ENCODE data around the gene SLC15A4. TPM values are rescaled to one million over a fixed set of nuclear protein-coding genes. Genes with fewer than 3 reads are reported as not detected.

Gene SLC15A4
- total RNA-seq, 6 experiments from 2014 or later: 20.2 to 26.4 (median 23.1) TPM

- Mint-ChIP-seq H3K27ac (no peak overlapping the region), H3K4me1 (ENCODE audit: low read depth) (no peaks in the 10 kb centered on the region), H3K27me3 (ENCODE audit: insufficient read depth) (peaks cover 4% of the 10 kb centered on the region), H3K36me3 (ENCODE audit: low read depth) (0 out of 2 replicates have a peak, but pooled peaks cover 3% of the 10 kb centered on the region), H3K4me3 (no peak overlapping the region), H3K9me3 (peaks cover 33% of the 10 kb centered on the region; the same call in 1 of the 2 replicates)
- DNase-seq: no peak
- TF ChIP-seq, protein P1, sequence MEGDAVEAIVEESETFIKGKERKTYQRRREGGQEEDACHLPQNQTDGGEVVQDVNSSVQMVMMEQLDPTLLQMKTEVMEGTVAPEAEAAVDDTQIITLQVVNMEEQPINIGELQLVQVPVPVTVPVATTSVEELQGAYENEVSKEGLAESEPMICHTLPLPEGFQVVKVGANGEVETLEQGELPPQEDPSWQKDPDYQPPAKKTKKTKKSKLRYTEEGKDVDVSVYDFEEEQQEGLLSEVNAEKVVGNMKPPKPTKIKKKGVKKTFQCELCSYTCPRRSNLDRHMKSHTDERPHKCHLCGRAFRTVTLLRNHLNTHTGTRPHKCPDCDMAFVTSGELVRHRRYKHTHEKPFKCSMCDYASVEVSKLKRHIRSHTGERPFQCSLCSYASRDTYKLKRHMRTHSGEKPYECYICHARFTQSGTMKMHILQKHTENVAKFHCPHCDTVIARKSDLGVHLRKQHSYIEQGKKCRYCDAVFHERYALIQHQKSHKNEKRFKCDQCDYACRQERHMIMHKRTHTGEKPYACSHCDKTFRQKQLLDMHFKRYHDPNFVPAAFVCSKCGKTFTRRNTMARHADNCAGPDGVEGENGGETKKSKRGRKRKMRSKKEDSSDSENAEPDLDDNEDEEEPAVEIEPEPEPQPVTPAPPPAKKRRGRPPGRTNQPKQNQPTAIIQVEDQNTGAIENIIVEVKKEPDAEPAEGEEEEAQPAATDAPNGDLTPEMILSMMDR (IDR thresholded peaks at IDR 0.05): no peak
These were observed 40.2 kb upstream of the SLC15A4 start for GRCh38 chr12:128863957-128864356.

GRCh38 chr12:128861226-128862016 is 37.7 kb upstream of the SLC15A4 start:
- no peak for DNase-seq
- H3K27me3 Mint-ChIP-seq (ENCODE audit: insufficient read depth): peaks cover 2% of the 10 kb centered on the region
- peaks cover 24% of the 10 kb centered on the region; the same call in 1 of the 2 replicates for H3K9me3 Mint-ChIP-seq
- TF ChIP-seq, protein P1 (IDR thresholded peaks at IDR 0.05): no peak
- H3K4me3 Mint-ChIP-seq: no peak overlapping the region
- no peak overlapping the region for H3K27ac Mint-ChIP-seq
- no peaks in the 10 kb centered on the region for H3K4me1 Mint-ChIP-seq (ENCODE audit: low read depth)
- H3K36me3 Mint-ChIP-seq (ENCODE audit: low read depth): 0 out of 2 replicates have a peak, but pooled peaks cover 3% of the 10 kb centered on the region

GRCh38 chr12:128859311-128859710 is 35.6 kb upstream of the SLC15A4 start:
- DNase-seq: no peak
- TF ChIP-seq, protein P1 (IDR thresholded peaks at IDR 0.05): no peak
- H3K27ac Mint-ChIP-seq: no peak overlapping the region
- 0 out of 2 replicates have a peak, but pooled peaks cover 3% of the 10 kb centered on the region for H3K36me3 Mint-ChIP-seq (ENCODE audit: low read depth)
- H3K4me1 Mint-ChIP-seq (ENCODE audit: low read depth): no peaks in the 10 kb centered on the region
- peaks cover 7% of the 10 kb centered on the region for H3K27me3 Mint-ChIP-seq (ENCODE audit: insufficient read depth)
- H3K4me3 Mint-ChIP-seq: no peak overlapping the region
- H3K9me3 Mint-ChIP-seq: peaks cover 28% of the 10 kb centered on the region; the same call in 1 of the 2 replicates

GRCh38 chr12:128857133-128857763 is 33.5 kb upstream of the SLC15A4 start:
- TF ChIP-seq, protein P1 (IDR thresholded peaks at IDR 0.05): no peak
- no peak overlapping the region for H3K27ac Mint-ChIP-seq
- peaks cover 18% of the 10 kb centered on the region; the same call in 1 of the 2 replicates for H3K9me3 Mint-ChIP-seq
- H3K36me3 Mint-ChIP-seq (ENCODE audit: low read depth): 0 out of 2 replicates have a peak, but pooled peaks cover 3% of the 10 kb centered on the region
- DNase-seq: no peak
- H3K27me3 Mint-ChIP-seq (ENCODE audit: insufficient read depth): peaks cover 7% of the 10 kb centered on the region
- H3K4me3 Mint-ChIP-seq: no peak overlapping the region
- no peaks in the 10 kb centered on the region for H3K4me1 Mint-ChIP-seq (ENCODE audit: low read depth)

- no peaks in the 10 kb centered on the region for H3K4me1 Mint-ChIP-seq (ENCODE audit: low read depth)
- H3K27ac Mint-ChIP-seq: no peak overlapping the region
- H3K36me3 Mint-ChIP-seq (ENCODE audit: low read depth): 0 out of 2 replicates have a peak, but pooled peaks cover 3% of the 10 kb centered on the region
- DNase-seq: no peak
- TF ChIP-seq, protein P1 (IDR thresholded peaks at IDR 0.05): no peak
- peaks cover 7% of the 10 kb centered on the region for H3K27me3 Mint-ChIP-seq (ENCODE audit: insufficient read depth)
- no peak overlapping the region for H3K4me3 Mint-ChIP-seq
- H3K9me3 Mint-ChIP-seq: peaks cover 17% of the 10 kb centered on the region; the same call in 1 of the 2 replicates
These were observed 33.0 kb upstream of the SLC15A4 start for GRCh38 chr12:128856791-128857078.

Measured in HFFc6 (cell line).